Astrocyte of the spinal cord (primary cell): ENCODE measurements around the gene COX18.

Experiments used
- DNase-seq: peaks from one replicate; pipeline ENCODE4 v3.0.0; 2011; ENCODE audit warnings: low read depth, low spot score
- H3K4me3 ChIP-seq: 2 replicates; pipeline ENCODE4 v1.5.1; 2011; ENCODE audit warnings: low read depth, mild to moderate bottlenecking, low read length, moderate library complexity
- in situ Hi-C: cut with HindIII; loops from 2 replicates; pipeline ENCODE4 v1.10.0; 2017; ENCODE audit warnings: low sequenced_read_pairs
- TF ChIP-seq, protein P1 (sequence below): IDR thresholded peaks from 2 replicates; pipeline ENCODE4 v1.5.1; 2012; ENCODE audit warnings: low read depth, mild to moderate bottlenecking, low read length, inconsistent platforms

The COX18 gene

DNA sequence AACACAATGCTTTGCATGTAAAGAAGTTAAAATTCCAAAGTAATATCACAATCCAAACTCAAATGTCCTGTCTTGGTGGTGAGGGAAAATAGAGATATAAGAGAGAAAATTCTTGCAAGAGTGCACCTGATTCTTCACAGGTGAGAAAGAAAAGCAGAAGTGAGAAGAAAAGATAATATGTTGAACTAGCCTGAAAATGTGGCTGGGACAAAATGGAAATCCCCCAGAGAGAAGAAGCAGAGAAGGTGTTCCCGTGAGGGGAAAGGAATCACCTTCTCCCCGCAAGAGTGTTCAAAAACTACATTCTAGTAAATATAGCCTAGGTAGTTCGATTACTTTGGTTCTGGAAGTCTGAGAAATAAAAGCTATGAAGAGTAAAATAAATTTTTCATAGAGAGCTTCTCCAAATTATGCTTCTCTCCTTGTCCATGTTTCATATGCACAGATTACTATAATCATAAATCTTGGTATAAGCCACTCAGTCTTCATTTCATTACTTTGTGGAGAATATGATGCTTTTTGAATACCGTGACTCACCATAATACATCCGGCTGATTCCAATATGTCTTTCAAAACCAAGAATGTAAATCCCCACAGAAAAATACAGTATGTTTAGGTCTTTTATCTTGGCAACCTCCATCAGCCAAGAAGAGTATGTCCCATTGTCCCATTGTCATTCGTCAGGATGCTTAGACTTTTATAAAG lies 63.1 kb downstream of the COX18 start:
- DNase-seq: no peak
- in situ Hi-C loops: no loop called here
- TF ChIP-seq, protein P1, sequence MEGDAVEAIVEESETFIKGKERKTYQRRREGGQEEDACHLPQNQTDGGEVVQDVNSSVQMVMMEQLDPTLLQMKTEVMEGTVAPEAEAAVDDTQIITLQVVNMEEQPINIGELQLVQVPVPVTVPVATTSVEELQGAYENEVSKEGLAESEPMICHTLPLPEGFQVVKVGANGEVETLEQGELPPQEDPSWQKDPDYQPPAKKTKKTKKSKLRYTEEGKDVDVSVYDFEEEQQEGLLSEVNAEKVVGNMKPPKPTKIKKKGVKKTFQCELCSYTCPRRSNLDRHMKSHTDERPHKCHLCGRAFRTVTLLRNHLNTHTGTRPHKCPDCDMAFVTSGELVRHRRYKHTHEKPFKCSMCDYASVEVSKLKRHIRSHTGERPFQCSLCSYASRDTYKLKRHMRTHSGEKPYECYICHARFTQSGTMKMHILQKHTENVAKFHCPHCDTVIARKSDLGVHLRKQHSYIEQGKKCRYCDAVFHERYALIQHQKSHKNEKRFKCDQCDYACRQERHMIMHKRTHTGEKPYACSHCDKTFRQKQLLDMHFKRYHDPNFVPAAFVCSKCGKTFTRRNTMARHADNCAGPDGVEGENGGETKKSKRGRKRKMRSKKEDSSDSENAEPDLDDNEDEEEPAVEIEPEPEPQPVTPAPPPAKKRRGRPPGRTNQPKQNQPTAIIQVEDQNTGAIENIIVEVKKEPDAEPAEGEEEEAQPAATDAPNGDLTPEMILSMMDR: no peak
- no peak overlapping the region for H3K4me3 ChIP-seq

DNA sequence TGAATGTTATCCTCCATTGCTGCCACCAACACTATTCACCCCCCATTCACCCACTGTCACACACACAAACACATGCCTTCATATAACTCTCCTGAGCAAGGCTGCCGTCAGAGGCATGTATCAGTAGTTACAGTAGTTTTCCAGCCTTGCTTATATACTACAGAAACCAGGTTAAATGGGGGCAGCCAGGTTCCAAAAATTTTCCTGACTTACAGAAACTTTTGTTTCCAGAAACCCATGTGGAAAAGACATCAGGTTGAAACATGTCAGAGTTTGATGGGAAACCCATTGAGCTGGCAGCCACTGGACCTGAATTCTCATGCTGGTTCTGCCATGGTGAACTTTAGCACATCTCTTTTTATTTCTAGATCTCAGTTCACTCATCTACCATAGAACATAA lies 64.0 kb downstream of the COX18 start:
- in situ Hi-C loops: no loop called here
- TF ChIP-seq, protein P1: no peak
- no peak overlapping the region for H3K4me3 ChIP-seq
- DNase-seq: no peak
